Measurements from ENCODE around the gene SLC19A1.

DNA sequence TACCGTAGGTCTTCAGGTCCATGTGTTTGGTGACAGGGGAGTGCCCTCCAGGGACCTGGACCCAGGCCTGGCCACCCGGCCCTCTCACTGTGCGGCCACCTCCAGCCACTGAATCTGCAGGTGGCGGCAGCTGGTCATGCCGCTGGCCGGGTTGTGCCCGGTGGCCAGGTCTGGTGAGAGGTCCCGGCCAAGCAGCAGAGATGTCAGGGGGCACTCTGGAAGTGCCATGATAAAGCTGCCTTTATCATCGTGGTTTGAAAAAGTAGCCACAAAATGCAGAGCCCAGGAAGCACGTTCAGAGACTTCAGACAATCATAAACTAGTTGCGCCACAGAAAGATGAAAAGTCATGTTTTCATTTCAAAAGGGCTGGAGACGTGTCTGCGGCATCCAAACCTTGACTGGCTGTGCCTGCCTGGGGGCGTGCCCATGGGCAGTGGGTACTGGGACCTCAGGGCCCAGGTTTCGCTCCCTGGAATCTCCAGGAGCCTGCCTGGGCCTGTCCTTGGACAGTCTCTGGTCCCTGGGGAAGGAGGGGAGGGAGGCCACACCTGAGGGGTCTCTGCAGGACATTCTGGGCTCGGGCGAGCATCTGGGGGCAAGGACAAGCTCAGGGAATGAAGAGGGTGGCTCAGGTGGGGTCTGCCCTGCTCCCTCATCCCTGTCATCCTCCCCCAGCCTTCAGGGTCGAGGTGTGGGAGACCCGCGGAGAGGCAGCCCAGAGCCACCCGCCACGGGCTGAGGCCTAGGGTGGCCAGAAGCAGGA lies 92.4 kb downstream of the SLC19A1 start:
- TF ChIP-seq POLR2A (IDR thresholded peaks at IDR 0.05) = no peak
- TF ChIP-seq, protein P1, sequence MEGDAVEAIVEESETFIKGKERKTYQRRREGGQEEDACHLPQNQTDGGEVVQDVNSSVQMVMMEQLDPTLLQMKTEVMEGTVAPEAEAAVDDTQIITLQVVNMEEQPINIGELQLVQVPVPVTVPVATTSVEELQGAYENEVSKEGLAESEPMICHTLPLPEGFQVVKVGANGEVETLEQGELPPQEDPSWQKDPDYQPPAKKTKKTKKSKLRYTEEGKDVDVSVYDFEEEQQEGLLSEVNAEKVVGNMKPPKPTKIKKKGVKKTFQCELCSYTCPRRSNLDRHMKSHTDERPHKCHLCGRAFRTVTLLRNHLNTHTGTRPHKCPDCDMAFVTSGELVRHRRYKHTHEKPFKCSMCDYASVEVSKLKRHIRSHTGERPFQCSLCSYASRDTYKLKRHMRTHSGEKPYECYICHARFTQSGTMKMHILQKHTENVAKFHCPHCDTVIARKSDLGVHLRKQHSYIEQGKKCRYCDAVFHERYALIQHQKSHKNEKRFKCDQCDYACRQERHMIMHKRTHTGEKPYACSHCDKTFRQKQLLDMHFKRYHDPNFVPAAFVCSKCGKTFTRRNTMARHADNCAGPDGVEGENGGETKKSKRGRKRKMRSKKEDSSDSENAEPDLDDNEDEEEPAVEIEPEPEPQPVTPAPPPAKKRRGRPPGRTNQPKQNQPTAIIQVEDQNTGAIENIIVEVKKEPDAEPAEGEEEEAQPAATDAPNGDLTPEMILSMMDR (IDR thresholded peaks at IDR 0.05) = no peak
- no peak for TF ChIP-seq POLR2AphosphoS5 (IDR thresholded peaks at IDR 0.05)
- TF ChIP-seq EP300 (IDR thresholded peaks at IDR 0.05) = no peak
